HepG2 (cell line): Measurements from ENCODE around the gene TMC8. TPM values are rescaled to one million over a fixed set of nuclear protein-coding genes. Genes with fewer than 3 reads are reported as not detected.

ENCODE experiments used
- ATAC-seq: fragments of 200-7000 bp; cut with Tn5 transposase; 3 replicates; pipeline ENCODE4 v1.9.1; 2020; ENCODE audit warnings: mild to moderate bottlenecking, moderate library complexity
- BruUV-seq: library from RNA; stranded (reverse); fragments of 400-500 nt; replicated peaks from 2 replicates; lab custom pipeline; 2021; lab: Mats Ljungman, UMichigan
- CTCF ChIA-PET: fragments of 300-600 bp; formaldehyde crosslinking; extraction: SDS; loops from one replicate; lab custom pipeline; 2021; ENCODE audit warnings: low total read pairs, inconsistent platforms, low intra/inter-chr PET ratio; lab: Yijun Ruan, JAX
- POLR2A ChIA-PET: fragments of 350-600 bp; sonication (Branson Sonifier 250); formaldehyde crosslinking; loops from one replicate; lab custom pipeline; 2020; ENCODE audit warnings: antibody characterized with exemption, inconsistent platforms; lab: Yijun Ruan, JAX
- DNase-seq: peaks from one replicate; pipeline ENCODE4 v3.0.0-alpha.2; 2015; ENCODE audit warnings: low spot score
- FAIRE-seq: peaks from 3 replicates; lab custom pipeline; 2011; peaks lifted over from hg19 to GRCh38; lab: Jason Lieb, UNC
- H2AFZ ChIP-seq: one replicate; pipeline ENCODE4 v1.6.1; 2011; ENCODE audit warnings: low read length, inconsistent platforms
- H3K27ac ChIP-seq: fragments of 300-600 bp; 3 replicates; pipeline ENCODE4 v1.8.0; 2011; ENCODE audit warnings: mixed run types, mild to moderate bottlenecking, mixed read lengths, low read length, inconsistent platforms; ENCODE audit not compliant: insufficient read depth; ENCODE audit errors: extremely low read length
- H3K27me3 ChIP-seq, 2 experiments: fragments of 200-600 bp in 1 of 2; 2 replicates in 1 of 2; 3 replicates in 1 of 2; pipeline versions ENCODE4 v1.6.0 to v1.8.0; 2011; ENCODE audit warnings: low read length in 2 of 2, mild to moderate bottlenecking in 2 of 2, moderate library complexity in 2 of 2, inconsistent platforms in 1 of 2; ENCODE audit not compliant: insufficient read depth in 2 of 2, control insufficient read depth in 1 of 2
- H3K36me3 ChIP-seq, 2 experiments: fragments of 200-600 bp in 1 of 2; replicated peaks in 1 of 2; 2 replicates in 1 of 2; 3 replicates in 1 of 2; pipeline versions ENCODE4 v1.5.1 to v1.8.0; 2011; ENCODE audit warnings: low read length in 2 of 2, inconsistent platforms in 1 of 2; ENCODE audit not compliant: insufficient read depth in 2 of 2, control insufficient read depth in 1 of 2
- H3K4me1 ChIP-seq: 2 replicates; pipeline ENCODE4 v1.5.1; 2012; ENCODE audit warnings: low read length, inconsistent platforms; ENCODE audit not compliant: insufficient read depth
- H3K4me2 ChIP-seq: 2 replicates; pipeline ENCODE4 v1.6.0; 2011; ENCODE audit warnings: low read depth, low read length, inconsistent platforms
- H3K4me3 ChIP-seq, 3 experiments: fragments of 200-600 bp in 1 of 3; sonication (generic), shearing (Covaris generic) in 1 of 3; replicated peaks in 1 of 3; 2 replicates each; pipeline ENCODE4 v1.5.1; 2011 to 2016; ENCODE audit warnings: low read length in 3 of 3, inconsistent platforms in 2 of 3, low read depth in 2 of 3, mild to moderate bottlenecking in 2 of 3, control low read depth in 1 of 3, mixed read lengths in 1 of 3; ENCODE audit not compliant: insufficient read depth in 1 of 3
- H3K79me2 ChIP-seq: one replicate; pipeline ENCODE4 v1.6.1; 2011; ENCODE audit warnings: low read length, inconsistent platforms; ENCODE audit not compliant: insufficient read depth
- H3K9ac ChIP-seq: 2 replicates; pipeline ENCODE4 v1.6.0; 2011; ENCODE audit warnings: mild to moderate bottlenecking, low read depth, low read length, inconsistent platforms; ENCODE audit not compliant: insufficient read depth
- H3K9me3 ChIP-seq: 2 replicates; pipeline ENCODE4 v1.5.1; 2012; ENCODE audit warnings: mild to moderate bottlenecking, low read length
- H4K20me1 ChIP-seq: 2 replicates; pipeline ENCODE4 v1.6.0; 2011; ENCODE audit warnings: inconsistent platforms, mild to moderate bottlenecking, low read length, moderate library complexity; ENCODE audit not compliant: insufficient read depth
- AHR ChIP-seq: IDR thresholded peaks from 2 replicates; pipeline ENCODE4 v1.6.1; 2018; ENCODE audit warnings: missing genetic modification reagents, missing compliant biosample characterization
- ATF7 ChIP-seq, 2 experiments: fragments of 450-650 bp in 1 of 2; sonication (generic) in 1 of 2; formaldehyde crosslinking in 1 of 2; IDR thresholded peaks; 2 replicates each; pipeline versions ENCODE4 v1.4.0 to v1.6.1; 2016 to 2020; ENCODE audit warnings: antibody characterized with exemption in 1 of 2, mild to moderate bottlenecking in 1 of 2, missing genetic modification reagents in 1 of 2
- MAZ ChIP-seq, 2 experiments: sonication (generic) in 1 of 2; formaldehyde crosslinking in 1 of 2; IDR thresholded peaks; 2 replicates each; pipeline versions ENCODE4 v1.5.0 to v1.6.1; 2012 to 2020; ENCODE audit warnings: low read depth in 2 of 2, mild to moderate bottlenecking in 2 of 2, borderline replicate concordance in 1 of 2, improper control_type of control experiment in 1 of 2, low read length in 1 of 2, missing genetic modification reagents in 1 of 2, moderate library complexity in 1 of 2
- NONO ChIP-seq, 2 experiments: fragments of 450-650 bp in 1 of 2; sonication (generic) in 1 of 2; formaldehyde crosslinking in 1 of 2; IDR thresholded peaks in 1 of 2; conservative IDR thresholded peaks in 1 of 2; 2 replicates each; pipeline versions ENCODE4 v1.6.1 to v1.8.0; 2017 to 2022; ENCODE audit warnings: mild to moderate bottlenecking in 1 of 2, missing genetic modification reagents in 1 of 2, moderate library complexity in 1 of 2
- SNAPC2 ChIP-seq: sonication (generic); formaldehyde crosslinking; IDR thresholded peaks from 2 replicates; pipeline ENCODE4 v1.8.1; 2022; ENCODE audit warnings: mild to moderate bottlenecking, missing genetic modification reagents
- SP2 ChIP-seq: sonication (generic); formaldehyde crosslinking; IDR thresholded peaks from 2 replicates; pipeline ENCODE4 v1.5.1; 2020; ENCODE audit warnings: mild to moderate bottlenecking, missing genetic modification reagents
- U2AF1 ChIP-seq: fragments of 200-400 bp; formaldehyde crosslinking; optimal IDR thresholded peaks from 2 replicates; pipeline ENCODE3; 2017; ENCODE audit warnings: mild to moderate bottlenecking, low read depth, low read length
- ZNF205 ChIP-seq: IDR thresholded peaks from 2 replicates; pipeline ENCODE4 v1.6.1; 2018; ENCODE audit warnings: missing biosample characterization, missing genetic modification reagents
- ZNF446 ChIP-seq: sonication (generic); formaldehyde crosslinking; IDR thresholded peaks from 2 replicates; pipeline ENCODE4 v1.5.0; 2020; ENCODE audit warnings: mild to moderate bottlenecking, missing genetic modification reagents
- ZNF747 ChIP-seq: sonication (generic); formaldehyde crosslinking; IDR thresholded peaks from 2 replicates; pipeline ENCODE4 v1.8.1; 2023; ENCODE audit warnings: missing genetic modification reagents, mild to moderate bottlenecking, borderline replicate concordance
- ZNF792 ChIP-seq: IDR thresholded peaks from 2 replicates; pipeline ENCODE4 v1.6.1; 2016
- ZSCAN9 ChIP-seq: IDR thresholded peaks from 2 replicates; pipeline ENCODE4 v1.6.1; 2016; ENCODE audit warnings: borderline replicate concordance
- WGBS: methylation state at CpG from one replicate; pipeline ENCODE4 v1.1.6; 2017; ENCODE audit warnings: low lambda C conversion rate; 5-methylcytosine and 5-hydroxymethylcytosine counted together
- in situ Hi-C: cut with HindIII; loops from 2 replicates; pipeline ENCODE4 v1.10.0; 2017; ENCODE audit warnings: low pct_unique_long_range_greater_than_20kb; ENCODE audit not compliant: extremely low pct_ligation_motif_present
- intact Hi-C: fragments of 100-400 bp; cut with micrococcal nuclease; formaldehyde crosslinking; loops from one replicate; pipeline ENCODE4 v1.10.0; 2022; ENCODE audit not compliant: unreplicated experiment
- polyA plus RNA-seq, 8 experiments: library from polyadenylated mRNA; depleted of rRNA in 3 of 8; stranded (reverse) in 7 of 8; unstranded in 1 of 8; fragments of >200 nt; fragmentation: Illumina TruSeq in 4 of 8; extraction: Trizol in 4 of 8; gene quantifications; 2 replicates each; pipeline versions ENCODE4 v1.2.1 to v1.2.3, GENCODE V29; 2011 to 2016; ENCODE audit warnings: low read depth in 4 of 8, missing spikeins in 1 of 8, mixed read lengths in 1 of 8; ENCODE audit not compliant: insufficient read depth in 1 of 8
- total RNA-seq, 5 experiments: library from RNA; depleted of rRNA; stranded (reverse); fragments of >200 nt; fragmentation: Illumina TruSeq; extraction: Trizol; gene quantifications; 2 replicates each; pipeline ENCODE4 v1.2.3, GENCODE V29; 2016; ENCODE audit warnings: low read depth in 1 of 5
- TF ChIP-seq, protein P1 (sequence below): sonication (generic); formaldehyde crosslinking; IDR thresholded peaks from 2 replicates; pipeline ENCODE4 v1.5.1; 2020; ENCODE audit warnings: missing genetic modification reagents, mild to moderate bottlenecking, borderline replicate concordance
- TF ChIP-seq, protein P2 (sequence below): sonication (generic); formaldehyde crosslinking; IDR thresholded peaks from 2 replicates; pipeline ENCODE4 v1.5.0; 2020; ENCODE audit warnings: missing genetic modification reagents
- TF ChIP-seq, protein P3 (sequence below): sonication (generic); formaldehyde crosslinking; IDR thresholded peaks from 2 replicates; pipeline ENCODE4 v1.9.0; 2022; ENCODE audit warnings: missing genetic modification reagents, mild to moderate bottlenecking, borderline replicate concordance
- TF ChIP-seq, protein P4 (sequence below): sonication (generic); formaldehyde crosslinking; IDR thresholded peaks from 2 replicates; pipeline ENCODE4 v1.4.0; 2020; ENCODE audit warnings: missing genetic modification reagents

The TMC8 gene
- total and polyA plus RNA-seq, 2 of the 13 experiments (the other 11 are each of a cell fraction or from before 2014, with no cell fraction given) = 0.53 to 7.8 TPM

DNA sequence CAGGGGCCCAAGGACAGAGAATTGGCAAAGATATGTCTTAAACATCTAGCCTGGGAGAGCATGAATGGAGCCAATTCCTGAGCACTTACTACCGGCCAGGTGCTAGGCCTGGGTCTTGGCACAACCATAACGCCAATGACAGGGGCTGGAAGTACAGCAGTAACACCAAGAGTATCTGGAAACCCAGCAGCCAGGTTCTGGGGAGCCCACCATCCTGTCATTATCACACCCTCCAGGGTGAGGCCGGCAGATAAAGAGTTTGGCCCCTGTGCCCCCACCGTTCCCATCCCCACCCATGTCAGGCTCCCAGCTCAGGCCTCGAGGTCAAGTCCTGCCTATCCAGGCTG, 508 bp upstream of the TMC8 start:
- no peak overlapping the region for H2AFZ ChIP-seq
- H3K36me3 ChIP-seq = peaks cover 7 to 14% of the 10 kb centered on the region in 2 experiments; a peak in 4 of 5 replicates
- H3K4me1 ChIP-seq = peaks cover 68% of the 10 kb centered on the region
- H4K20me1 ChIP-seq = peaks cover 3% of the 10 kb centered on the region; the same call in 1 of the 2 replicates
- in situ Hi-C loops = no loop called here
- H3K9me3 ChIP-seq = no peaks in the 10 kb centered on the region
- DNase-seq (no peak), FAIRE-seq (no peak), ATAC-seq (no peak)
- H3K4me3 ChIP-seq = peak overlapping the region; percentile 2 to 49 (median 35); a peak in 4 of 6 replicates
- BruUV-seq = no TSS peak
- 0 out of 2 replicates have a peak overlapping the region, but pooled peaks have one; percentile 4 for H3K9ac ChIP-seq
- CTCF ChIA-PET = no interaction called here
- no peaks in the 10 kb centered on the region for H3K27me3 ChIP-seq
- intact Hi-C loops = no loop called here
- peak overlapping the region; percentile 6 for H3K27ac ChIP-seq
- POLR2A ChIA-PET = interaction anchor here (1.2 to 4.4 kb wide), 2 partner anchors 8 to 57 kb away, joined by 4 to 57 read pairs; partner anchors contain the start of genes AFMID and TK1
- H3K79me2 ChIP-seq = peaks cover 17% of the 10 kb centered on the region
- H3K4me2 ChIP-seq = peak overlapping the region; percentile 90
- WGBS = 7% methylated on average over 5 of the region's 5 CpGs
- TF ChIP-seq, protein P1, sequence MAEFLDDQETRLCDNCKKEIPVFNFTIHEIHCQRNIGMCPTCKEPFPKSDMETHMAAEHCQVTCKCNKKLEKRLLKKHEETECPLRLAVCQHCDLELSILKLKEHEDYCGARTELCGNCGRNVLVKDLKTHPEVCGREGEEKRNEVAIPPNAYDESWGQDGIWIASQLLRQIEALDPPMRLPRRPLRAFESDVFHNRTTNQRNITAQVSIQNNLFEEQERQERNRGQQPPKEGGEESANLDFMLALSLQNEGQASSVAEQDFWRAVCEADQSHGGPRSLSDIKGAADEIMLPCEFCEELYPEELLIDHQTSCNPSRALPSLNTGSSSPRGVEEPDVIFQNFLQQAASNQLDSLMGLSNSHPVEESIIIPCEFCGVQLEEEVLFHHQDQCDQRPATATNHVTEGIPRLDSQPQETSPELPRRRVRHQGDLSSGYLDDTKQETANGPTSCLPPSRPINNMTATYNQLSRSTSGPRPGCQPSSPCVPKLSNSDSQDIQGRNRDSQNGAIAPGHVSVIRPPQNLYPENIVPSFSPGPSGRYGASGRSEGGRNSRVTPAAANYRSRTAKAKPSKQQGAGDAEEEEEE (CRISPR knock-in tag) = 0 out of 2 replicates have a peak, but pooled peaks have one; percentile 25
- TF ChIP-seq, protein P2, sequence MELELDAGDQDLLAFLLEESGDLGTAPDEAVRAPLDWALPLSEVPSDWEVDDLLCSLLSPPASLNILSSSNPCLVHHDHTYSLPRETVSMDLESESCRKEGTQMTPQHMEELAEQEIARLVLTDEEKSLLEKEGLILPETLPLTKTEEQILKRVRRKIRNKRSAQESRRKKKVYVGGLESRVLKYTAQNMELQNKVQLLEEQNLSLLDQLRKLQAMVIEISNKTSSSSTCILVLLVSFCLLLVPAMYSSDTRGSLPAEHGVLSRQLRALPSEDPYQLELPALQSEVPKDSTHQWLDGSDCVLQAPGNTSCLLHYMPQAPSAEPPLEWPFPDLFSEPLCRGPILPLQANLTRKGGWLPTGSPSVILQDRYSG (CRISPR knock-in tag) = no peak
- TF ChIP-seq SNAPC2 (CRISPR knock-in tag) = no peak
- peak; percentile 28; the same call in 1 of the 2 replicates for TF ChIP-seq AHR
- TF ChIP-seq U2AF1 = peak; percentile 78
- TF ChIP-seq ZNF747 (CRISPR knock-in tag) = 0 out of 2 replicates have a peak, but pooled peaks have one; percentile 48
- TF ChIP-seq MAZ (IDR thresholded peaks at IDR 0.05; ENCODE audit: borderline replicate concordance, low read depth, low read length) = no peak
- 0 out of 2 replicates have a peak, but pooled peaks have one; percentile 55 for TF ChIP-seq MAZ (CRISPR knock-in tag; IDR thresholded peaks at IDR 0.05; ENCODE audit: low read depth)
- TF ChIP-seq ZNF792 (CRISPR knock-in tag) = no peak
- TF ChIP-seq SP2 = 0 out of 2 replicates have a peak, but pooled peaks have one; percentile 2
- no peak for TF ChIP-seq NONO (IDR thresholded peaks at IDR 0.05)
- 0 out of 2 replicates have a peak, but pooled peaks have one; percentile 13 for TF ChIP-seq NONO (CRISPR knock-in tag; conservative IDR thresholded peaks at IDR 0.05)
- peak; percentile 61; the same call in 1 of the 2 replicates for TF ChIP-seq ZNF205 (CRISPR knock-in tag)
- TF ChIP-seq, protein P3, sequence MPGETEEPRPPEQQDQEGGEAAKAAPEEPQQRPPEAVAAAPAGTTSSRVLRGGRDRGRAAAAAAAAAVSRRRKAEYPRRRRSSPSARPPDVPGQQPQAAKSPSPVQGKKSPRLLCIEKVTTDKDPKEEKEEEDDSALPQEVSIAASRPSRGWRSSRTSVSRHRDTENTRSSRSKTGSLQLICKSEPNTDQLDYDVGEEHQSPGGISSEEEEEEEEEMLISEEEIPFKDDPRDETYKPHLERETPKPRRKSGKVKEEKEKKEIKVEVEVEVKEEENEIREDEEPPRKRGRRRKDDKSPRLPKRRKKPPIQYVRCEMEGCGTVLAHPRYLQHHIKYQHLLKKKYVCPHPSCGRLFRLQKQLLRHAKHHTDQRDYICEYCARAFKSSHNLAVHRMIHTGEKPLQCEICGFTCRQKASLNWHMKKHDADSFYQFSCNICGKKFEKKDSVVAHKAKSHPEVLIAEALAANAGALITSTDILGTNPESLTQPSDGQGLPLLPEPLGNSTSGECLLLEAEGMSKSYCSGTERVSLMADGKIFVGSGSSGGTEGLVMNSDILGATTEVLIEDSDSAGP (CRISPR knock-in tag) = 0 out of 2 replicates have a peak, but pooled peaks have one; percentile 41
- TF ChIP-seq, protein P4, sequence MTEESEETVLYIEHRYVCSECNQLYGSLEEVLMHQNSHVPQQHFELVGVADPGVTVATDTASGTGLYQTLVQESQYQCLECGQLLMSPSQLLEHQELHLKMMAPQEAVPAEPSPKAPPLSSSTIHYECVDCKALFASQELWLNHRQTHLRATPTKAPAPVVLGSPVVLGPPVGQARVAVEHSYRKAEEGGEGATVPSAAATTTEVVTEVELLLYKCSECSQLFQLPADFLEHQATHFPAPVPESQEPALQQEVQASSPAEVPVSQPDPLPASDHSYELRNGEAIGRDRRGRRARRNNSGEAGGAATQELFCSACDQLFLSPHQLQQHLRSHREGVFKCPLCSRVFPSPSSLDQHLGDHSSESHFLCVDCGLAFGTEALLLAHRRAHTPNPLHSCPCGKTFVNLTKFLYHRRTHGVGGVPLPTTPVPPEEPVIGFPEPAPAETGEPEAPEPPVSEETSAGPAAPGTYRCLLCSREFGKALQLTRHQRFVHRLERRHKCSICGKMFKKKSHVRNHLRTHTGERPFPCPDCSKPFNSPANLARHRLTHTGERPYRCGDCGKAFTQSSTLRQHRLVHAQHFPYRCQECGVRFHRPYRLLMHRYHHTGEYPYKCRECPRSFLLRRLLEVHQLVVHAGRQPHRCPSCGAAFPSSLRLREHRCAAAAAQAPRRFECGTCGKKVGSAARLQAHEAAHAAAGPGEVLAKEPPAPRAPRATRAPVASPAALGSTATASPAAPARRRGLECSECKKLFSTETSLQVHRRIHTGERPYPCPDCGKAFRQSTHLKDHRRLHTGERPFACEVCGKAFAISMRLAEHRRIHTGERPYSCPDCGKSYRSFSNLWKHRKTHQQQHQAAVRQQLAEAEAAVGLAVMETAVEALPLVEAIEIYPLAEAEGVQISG (CRISPR knock-in tag) = 0 out of 2 replicates have a peak, but pooled peaks have one; percentile 12
- no peak for TF ChIP-seq ZNF446 (CRISPR knock-in tag)
- 0 out of 2 replicates have a peak, but pooled peaks have one; percentile 12 for TF ChIP-seq ZSCAN9
- TF ChIP-seq ATF7 (IDR thresholded peaks at IDR 0.05) = no peak
- no peak for TF ChIP-seq ATF7 (CRISPR knock-in tag; IDR thresholded peaks at IDR 0.05)
